GM21737 (cell line): Measurements from ENCODE around the gene INPP4B.

Source experiments
- ATAC-seq: cut with Tn5 transposase; IDR thresholded peaks from one replicate; pipeline ENCODE4 v1.9.1; 2021; ENCODE audit warnings: mild to moderate bottlenecking, moderate library complexity; ENCODE audit not compliant: unreplicated experiment

The INPP4B gene

DNA sequence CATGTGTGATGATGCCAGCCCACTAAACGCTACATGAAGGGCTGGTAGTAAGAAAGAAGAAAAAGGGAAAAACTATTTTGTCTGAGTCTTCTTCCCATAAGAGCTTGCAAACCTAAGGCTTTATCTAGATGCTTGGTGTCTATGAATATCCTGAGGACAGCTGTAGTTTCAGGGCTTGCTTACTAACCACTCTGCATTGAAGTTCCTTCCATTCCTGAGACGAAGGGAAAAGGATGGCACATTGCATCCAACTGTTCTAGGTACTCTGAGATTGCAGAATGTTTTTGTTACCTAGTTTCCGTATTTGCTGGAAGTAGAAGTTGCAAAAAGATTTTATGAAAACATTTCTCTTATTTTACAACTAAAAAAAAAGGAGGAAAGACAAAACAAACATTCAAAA is 665.1 kb downstream of the INPP4B start:
- no peak for ATAC-seq

DNA sequence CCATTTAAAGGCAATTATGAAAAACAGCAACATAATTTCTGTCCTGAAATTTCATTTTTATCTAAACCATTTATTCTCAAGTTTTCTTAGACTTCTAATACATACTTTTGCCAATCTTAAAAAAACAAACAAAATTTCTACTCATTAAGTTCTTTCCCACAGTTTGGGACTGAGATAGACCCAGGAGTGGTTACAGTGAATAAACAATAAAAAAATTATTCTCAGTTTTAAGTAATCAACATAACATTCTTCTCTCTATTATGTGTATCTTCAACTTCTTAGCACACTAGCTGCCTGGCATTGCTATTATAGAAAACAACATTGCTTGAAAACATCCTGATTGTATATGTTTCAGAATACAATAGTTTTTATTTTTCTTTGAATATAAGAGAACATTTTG is 676.9 kb downstream of the INPP4B start:
- no peak for ATAC-seq

DNA sequence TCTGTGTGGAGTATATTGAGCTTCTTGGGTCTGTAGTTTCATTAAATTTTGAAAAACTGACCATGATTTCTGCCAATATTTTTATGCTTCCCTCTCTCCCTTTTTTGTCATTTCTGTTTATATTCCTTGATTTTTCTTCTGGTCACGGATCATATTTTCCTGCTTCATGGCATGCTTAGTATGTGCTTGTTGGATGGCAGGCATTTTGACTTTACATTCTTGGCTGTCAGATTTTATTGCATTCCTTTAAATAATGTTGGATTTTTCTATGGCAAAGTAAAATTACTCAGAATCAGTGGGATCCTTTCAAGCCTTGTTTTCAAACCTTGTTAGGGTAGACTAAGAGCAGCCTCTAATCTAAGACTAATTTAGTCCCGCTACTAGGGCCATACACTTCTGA is 677.9 kb downstream of the INPP4B start:
- no peak for ATAC-seq

DNA sequence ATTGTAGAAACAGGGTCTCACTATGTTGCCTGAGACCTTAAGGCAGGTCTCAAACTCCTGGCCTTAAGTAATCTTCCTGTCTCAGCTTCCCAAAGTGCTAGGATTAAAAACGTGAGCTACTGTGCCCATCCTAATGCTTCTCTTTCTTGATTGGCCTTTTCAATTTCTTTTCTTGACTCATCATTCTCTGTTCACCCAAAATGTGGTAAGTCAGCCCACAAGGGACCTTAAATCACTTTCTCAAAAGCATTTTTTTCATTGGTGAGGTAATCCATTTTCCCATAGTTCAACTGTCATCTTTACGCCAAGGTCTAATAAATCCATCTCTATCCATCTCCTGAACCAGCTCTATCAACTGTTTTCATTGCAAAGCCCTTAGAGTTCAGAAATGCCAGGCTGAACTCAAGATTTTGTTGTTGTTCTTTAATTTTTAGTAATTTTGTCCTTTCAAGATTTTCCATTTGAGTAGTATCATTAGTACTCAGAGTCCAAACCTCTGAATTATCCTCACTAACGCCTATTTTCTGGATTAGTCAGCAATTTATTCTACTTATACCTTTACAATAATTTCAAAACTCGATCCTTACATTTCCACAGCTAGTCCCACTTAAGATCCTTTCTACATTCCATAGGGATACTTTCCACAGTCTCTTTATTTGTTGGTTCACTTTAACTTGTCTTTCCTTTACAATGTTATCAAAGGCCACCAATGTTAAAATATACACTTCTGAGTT is 681.2 kb downstream of the INPP4B start:
- no peak for ATAC-seq

DNA sequence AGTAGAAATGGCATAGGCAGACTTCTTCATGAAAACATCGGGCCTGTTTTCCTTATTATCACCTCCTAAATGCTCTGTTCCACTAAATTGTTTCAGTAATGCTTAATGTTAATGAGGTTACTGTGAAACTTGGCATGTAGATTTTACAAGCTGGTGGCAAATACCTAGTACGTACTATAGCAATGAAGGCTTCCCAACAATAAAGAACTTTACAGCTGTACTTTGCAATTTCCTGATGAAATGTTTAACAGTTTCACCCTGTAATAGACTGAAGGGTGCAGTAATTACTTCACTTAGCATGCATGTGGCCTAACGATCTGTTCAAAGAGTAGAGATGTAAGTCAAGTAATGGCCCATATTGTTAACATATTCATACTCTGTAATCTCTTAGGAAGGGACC is 685.0 kb downstream of the INPP4B start:
- no peak for ATAC-seq

DNA sequence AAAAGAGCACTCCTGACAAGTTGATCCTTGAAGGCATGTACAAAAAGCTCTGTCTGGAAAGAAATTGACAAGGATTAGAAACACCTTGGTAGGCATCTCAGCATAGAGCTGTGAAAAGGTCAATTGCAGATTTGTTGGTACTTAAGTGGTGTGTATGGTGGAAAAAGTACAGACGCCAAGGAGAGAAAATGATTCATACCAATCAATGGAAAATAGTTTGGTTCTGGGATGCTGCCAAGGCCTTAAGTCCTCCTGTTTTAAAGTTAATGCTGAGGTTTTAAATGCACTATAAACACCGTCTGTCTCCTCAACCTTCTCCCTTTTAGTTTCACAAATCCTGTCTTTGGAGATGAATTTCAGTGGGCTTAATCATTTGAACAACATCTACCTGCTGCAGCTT is 685.6 kb downstream of the INPP4B start:
- ATAC-seq: no peak

DNA sequence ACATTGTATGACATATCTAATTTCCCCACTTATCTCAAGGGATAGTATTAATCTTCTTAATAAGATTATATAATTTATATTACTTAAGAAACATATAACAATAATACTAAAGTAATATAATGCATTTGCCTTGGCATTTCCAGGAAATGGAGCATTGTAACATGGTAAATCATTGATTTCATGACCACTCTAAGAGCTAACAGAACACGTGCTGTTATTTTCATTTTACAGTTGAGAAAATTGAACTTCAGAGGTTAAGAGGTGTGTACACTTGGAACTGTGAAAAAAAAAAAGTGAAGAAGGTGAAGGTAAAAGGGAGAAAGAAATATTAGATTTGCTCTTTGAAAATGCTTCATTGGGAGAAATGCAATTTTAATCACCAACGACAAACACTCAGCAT is 687.1 kb downstream of the INPP4B start:
- no peak for ATAC-seq

DNA sequence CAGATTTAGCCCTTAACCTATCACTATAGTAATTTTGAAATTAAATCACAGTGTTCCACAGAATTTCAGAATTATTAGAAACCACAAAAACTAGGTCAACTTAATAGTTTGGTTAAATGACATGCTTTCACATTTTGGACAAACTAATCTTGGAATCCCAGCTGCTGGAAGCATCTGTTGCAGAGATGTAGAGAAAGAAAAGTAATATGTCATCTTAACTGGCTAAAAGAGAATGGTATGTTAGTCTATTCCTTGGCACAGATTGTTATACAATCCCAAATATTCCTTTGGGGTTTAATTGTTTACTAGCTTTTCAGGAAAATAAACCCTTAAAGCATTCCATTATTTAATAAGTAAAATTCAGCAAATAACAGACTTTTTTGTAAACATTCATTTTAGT is 689.8 kb downstream of the INPP4B start:
- ATAC-seq: no peak

DNA sequence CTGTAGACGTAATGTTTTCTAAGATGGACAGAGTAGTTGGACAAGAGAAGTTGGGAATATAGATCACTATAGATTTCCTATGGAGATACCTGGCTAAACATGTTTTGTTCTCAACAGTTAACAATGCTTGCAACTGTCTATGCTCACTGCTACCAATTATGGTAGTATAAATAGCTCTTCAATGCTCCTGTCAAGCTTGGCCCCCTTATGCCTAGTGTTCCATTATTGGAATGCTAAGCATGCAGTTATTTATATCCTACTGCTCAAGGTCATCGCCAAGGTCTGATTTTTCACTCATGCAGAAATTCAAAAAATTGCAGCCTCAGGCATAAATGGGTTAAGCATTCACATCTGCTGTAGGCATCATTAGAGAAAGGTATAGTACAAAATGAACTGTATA is 690.8 kb downstream of the INPP4B start:
- no peak for ATAC-seq

DNA sequence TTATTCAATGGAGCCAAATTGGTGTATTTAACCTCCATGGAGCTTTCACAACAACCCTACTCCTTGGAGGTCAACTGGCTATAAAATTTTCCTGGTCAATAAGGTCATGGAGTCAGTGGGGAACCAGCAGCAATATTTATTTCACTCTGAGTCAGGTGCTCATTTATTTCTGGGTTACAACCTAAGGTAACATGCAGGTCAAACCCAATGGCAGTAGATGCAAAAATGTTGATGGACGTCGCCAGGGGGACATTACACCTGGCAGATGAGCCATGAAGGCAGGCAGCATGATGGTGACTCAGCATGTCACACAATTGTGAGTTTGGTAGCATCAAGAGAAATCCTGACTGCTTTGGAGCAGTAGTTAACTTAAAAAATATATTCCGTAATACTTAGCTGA is 695.6 kb downstream of the INPP4B start:
- no peak for ATAC-seq

DNA sequence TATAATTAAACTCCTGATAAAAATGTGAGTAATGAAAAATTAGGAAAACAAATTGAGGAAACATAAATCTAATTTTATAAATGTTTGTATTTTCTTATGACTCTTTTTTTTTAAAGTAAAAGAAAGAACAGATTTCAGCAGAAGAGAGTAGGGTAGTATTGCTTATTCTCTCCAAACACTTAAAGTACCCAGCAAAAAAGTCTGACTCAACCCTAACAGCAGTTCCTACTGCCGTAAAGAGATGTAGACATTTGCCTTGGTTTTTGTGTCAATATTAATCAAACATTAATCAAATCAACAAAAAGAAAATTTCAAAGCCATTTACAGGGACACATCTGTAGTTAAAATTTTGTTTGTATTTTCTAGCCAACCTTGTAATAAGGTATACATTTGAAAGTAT is 701.3 kb downstream of the INPP4B start:
- no peak for ATAC-seq

DNA sequence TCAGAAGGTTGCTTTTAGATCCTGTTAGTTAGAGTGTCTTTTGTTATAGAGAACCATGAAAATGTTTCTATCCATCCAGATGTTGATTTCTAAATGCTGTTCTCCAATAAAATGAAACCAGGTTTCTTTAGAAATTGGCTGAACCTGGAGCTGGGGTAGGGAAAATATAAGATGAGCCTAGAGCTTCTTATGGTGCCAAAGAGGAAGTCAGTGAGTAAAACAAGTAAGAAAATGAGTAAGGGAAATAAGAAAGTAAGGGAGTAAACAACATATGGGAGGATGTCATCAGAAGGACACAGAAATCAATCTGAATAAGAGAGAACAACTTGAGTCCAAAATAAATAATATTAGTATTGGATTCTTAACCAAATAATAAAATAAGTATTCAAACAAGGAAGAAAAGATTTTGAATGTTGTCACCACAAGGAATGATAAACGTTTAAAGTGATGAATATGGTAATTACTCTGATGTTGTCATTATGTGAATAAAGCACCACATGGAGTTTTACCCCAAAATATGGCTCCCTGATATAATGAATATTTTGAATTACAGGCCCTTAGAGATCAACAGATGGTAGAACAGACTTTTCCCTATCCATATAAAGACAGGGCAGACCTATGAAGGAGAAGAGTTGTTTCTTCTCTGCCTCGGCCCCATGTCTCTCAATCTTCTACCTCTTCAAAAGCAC is 703.6 kb downstream of the INPP4B start:
- no peak for ATAC-seq

DNA sequence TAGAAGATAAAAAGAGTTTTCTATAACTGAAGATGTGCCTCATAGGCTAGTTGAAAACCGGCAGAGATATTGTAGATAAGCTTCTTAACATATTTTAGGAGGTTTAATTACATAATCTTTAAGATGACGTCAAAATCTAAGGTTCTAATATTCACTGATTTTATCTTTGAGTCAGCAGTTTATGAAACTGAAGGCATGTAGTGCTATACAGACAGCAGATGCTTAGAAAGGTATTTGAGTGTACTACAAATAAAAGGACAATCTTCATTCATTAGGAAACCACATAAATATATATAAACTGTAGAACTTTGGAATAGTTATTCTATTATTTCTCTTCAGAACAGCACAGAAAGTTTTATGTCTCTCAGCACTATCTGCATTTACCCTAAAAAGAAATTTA is 704.9 kb downstream of the INPP4B start:
- ATAC-seq: no peak

DNA sequence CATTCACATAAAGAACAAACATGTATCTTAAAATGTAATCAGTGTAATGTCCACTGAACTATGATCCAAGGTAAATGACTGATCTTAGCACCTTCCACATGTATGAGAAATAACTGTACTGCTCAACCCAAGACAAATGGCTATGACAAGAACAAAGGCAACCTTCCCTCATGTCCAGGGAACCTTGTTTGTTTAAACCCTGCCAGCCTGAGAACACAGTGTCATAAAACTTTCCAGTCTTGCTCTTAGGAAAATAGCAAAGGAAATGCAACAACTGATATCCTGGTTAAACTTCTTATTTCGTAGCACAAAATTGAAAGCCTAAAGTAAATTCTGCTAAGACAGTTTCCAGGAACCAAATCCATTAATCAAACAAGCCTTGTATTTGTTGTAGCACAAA is 715.4 kb downstream of the INPP4B start:
- no peak for ATAC-seq

DNA sequence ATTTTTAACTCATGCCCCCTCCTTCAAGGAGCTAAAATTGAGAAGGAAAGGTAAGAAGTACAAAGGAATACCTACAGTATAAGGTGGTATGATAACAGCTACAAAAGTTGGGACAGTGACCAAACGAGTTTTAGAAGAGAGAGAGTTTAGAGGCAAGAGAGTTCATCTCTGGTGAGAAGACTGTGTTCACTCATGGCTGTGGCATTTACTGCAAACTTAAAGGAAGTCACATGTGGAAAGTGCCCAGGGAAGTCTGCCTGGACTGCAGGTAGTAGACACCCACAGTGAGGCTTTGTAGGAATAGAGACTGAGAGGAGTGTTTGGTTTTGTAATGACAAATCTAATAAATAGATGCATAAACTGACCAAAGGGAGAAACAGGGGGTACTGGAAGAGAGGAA is 716.2 kb downstream of the INPP4B start:
- ATAC-seq: no peak

DNA sequence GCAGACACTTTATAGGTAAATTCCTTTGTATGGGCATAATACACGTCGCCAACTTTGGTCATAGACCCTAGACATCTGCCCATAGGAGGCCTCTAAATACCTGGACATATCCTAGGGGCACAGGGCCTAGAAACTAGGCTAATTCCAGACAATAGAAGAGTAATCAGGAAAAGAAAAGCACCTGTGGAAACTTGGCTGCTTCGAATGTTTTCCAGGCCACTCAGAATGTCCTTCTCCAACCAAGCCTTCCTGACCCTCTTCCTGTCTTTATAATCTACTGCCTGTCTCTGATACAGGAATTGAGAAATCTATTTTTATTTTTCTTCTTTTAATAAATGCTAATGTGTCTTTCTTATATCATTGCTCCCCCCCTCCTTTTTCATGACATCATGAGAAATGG is 716.6 kb downstream of the INPP4B start:
- ATAC-seq: no peak

DNA sequence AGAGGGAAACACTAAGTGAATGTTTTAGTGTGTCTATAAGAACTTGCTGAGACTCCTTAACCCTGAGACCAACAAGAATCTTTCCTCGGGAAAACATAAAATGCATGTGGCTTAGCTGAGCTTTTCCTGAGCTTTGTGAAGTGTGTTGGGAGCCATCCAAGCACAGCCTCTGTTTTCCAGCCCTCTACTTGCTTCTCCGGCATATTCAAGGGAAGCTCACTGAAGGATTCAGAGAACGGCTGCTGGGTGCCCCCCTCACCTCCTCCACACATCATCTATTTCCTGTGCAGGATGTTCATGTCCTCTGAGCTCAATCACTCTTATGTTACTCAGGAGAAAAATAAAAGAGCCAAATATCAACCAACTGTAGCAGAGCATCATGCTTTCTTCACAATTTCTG is 717.6 kb downstream of the INPP4B start:
- ATAC-seq: no peak

DNA sequence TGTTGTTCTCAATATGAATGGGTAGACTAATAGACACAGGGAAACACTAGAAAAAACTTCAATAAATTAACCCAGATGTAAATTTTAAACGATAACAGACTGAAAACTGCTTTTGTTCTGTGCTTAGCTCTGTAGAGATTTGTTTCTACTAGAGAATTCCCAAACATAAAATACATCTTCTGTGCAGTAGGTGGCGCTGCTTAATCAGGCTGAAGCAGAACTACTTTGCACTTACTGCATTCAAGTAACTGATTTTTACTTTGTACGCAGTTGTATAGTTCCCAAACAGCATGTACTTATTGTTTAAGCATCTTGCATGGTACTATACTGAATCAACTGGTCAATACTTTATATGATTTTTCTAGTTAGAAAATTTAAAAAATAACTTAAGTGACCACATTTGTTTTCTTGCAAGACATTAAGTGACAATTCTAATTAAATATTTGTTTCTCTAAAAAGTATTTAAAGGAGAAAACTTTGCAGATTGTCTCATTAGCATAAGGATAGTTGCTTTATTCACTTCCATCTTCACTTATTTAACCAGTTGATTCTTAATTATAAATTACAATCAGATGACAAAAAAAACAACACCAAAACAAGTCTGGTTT is 719.1 kb downstream of the INPP4B start:
- no peak for ATAC-seq

DNA sequence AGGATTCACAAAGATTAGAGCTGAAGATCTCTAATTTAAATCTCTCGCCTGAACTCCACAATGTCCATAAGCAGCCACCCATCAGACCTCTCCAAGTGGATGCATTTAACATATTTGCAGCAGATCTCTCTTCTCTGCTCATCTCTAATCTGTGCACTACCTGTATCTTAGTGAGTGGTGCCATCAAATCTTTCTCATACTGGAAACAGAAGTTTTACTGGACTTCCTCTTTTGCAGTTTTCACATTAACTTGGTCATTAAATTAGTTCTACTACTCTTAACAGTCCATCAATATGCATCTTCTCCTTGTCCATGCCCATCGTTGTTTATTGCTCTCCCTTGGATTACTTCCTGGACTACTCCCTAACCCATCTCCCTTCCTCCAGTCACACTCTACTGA is 721.2 kb downstream of the INPP4B start:
- no peak for ATAC-seq

DNA sequence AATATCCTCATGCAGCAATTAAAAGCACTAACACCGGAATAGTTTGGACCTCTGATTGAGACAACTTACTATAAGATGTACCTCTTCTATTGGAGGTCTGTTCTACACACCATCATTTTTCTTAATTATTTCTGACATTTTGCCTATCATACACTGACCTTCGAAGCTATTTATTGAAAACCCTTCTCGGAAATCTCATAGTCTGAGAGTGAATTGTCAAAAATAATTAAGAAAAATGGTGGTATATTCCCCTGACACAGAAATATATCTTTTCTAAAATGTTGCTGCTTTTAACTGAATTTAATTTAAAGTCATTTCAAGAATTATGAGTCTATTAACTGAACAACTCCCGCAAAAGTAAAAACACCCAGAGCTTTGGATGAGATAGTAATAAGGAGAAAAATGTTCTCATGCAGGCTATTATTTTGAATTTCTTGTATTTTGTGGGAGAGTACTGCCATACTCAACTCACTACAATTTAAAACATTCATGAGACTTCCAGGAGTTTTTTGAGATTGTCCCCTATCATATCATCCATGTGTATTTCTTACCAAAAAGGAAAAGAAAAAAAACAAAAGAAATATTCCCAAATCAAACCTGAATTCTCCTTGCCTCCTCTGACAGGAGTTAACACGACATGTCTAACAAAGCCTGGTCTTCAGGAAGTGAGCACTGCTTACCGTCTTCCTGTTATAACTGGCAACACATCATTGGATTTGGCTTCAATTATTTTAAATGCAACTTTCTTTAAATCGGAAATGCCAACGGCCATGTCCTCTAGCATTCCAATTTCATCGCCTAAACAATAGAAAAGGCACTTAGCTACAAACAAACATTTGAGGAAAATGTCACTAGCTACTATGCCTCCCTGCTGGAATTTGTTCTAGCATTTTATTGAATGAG is 724.4 kb downstream of the INPP4B start:
- ATAC-seq: no peak

DNA sequence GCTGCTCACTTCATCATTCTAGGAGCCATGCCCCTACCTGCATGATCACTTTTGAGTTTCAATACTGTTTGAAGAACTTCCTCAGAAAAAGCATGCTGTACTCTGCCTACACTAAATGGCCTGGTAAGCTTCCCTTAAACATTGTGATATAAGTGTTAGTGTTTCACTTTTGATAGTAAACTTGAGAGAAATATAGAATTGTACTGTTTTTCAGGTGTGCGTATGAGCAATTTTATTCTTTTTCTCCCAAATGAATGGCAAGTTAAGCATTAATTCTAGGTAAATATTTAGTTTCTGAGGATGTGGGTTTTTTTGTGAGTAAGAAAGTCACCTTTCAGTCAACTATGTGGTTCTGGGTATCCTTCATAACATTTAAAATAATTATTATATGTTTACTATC is 725.2 kb downstream of the INPP4B start:
- ATAC-seq: no peak
